Panc1 (cell line): ENCODE data around the gene JPT2. TPM values are rescaled to one million over a fixed set of nuclear protein-coding genes. Genes with fewer than 3 reads are reported as not detected.

Source experiments
- ATAC-seq: fragments of 200-7000 bp; cut with Tn5 transposase; 2 replicates; pipeline ENCODE4 v1.9.1; 2020; ENCODE audit warnings: mild to moderate bottlenecking, moderate library complexity
- Bru-seq: library from RNA; stranded (reverse); fragments of 400-500 nt; gene quantifications from one replicate; lab custom pipeline; 2021; lab: Mats Ljungman, UMichigan
- BruChase-seq, 2 experiments: library from RNA; stranded (reverse); fragments of 400-500 nt; gene quantifications; one replicate each; lab custom pipeline; 2021; lab: Mats Ljungman, UMichigan
- BruUV-seq: library from RNA; stranded (reverse); fragments of 400-500 nt; replicated peaks from 2 replicates; lab custom pipeline; 2021; lab: Mats Ljungman, UMichigan
- CTCF ChIA-PET: fragments of 300-600 bp; sonication (Branson Sonifier 250); formaldehyde crosslinking; loops from one replicate; lab custom pipeline; 2022; ENCODE audit warnings: antibody characterized with exemption; lab: Charles Lee
- POLR2A ChIA-PET: fragments of 300-600 bp; sonication (Branson Sonifier 250); formaldehyde crosslinking; loops from one replicate; lab custom pipeline; 2022; ENCODE audit warnings: antibody characterized with exemption; lab: Charles Lee
- DNase-seq: peaks from one replicate; pipeline ENCODE4 v3.0.0-alpha.2; 2010; ENCODE audit warnings: low read depth, low spot score
- H3K27ac ChIP-seq: 2 replicates; pipeline ENCODE4 v1.5.1; 2011; ENCODE audit warnings: mild to moderate bottlenecking, low read length, inconsistent platforms
- H3K27me3 ChIP-seq: fragments of 200-500 bp; sonication (Bioruptor generic); 2 replicates; pipeline ENCODE4 v1.6.0; 2014; ENCODE audit warnings: low read length, inconsistent platforms; ENCODE audit not compliant: control insufficient read depth, insufficient read depth
- H3K36me3 ChIP-seq: fragments of 200-500 bp; sonication (Bioruptor generic); 2 replicates; pipeline ENCODE4 v1.5.1; 2014; ENCODE audit warnings: inconsistent platforms, mild to moderate bottlenecking, low read length, moderate library complexity; ENCODE audit not compliant: control insufficient read depth, insufficient read depth
- H3K4me1 ChIP-seq: 2 replicates; pipeline ENCODE4 v1.5.1; 2011; ENCODE audit warnings: inconsistent platforms, mild to moderate bottlenecking, low read length, moderate library complexity; ENCODE audit not compliant: control insufficient read depth, insufficient read depth
- H3K4me3 ChIP-seq, 2 experiments: 2 replicates each; pipeline ENCODE4 v1.5.1; 2011 to 2012; ENCODE audit warnings: low read depth in 2 of 2, low read length in 2 of 2, mild to moderate bottlenecking in 2 of 2, inconsistent platforms in 1 of 2, moderate library complexity in 1 of 2
- H3K9me3 ChIP-seq: fragments of 200-500 bp; sonication (Bioruptor generic); 2 replicates; pipeline ENCODE4 v1.5.1; 2014; ENCODE audit warnings: low read depth, mild to moderate bottlenecking, inconsistent platforms, low read length, moderate library complexity; ENCODE audit not compliant: control insufficient read depth, insufficient read depth
- POLR2AphosphoS5 ChIP-seq: IDR thresholded peaks from 2 replicates; pipeline ENCODE4 v1.6.1; 2012; ENCODE audit warnings: mild to moderate bottlenecking, low read depth, low read length, moderate library complexity
- SIN3A ChIP-seq: IDR thresholded peaks from 2 replicates; pipeline ENCODE4 v1.6.1; 2012; ENCODE audit warnings: low read depth, mild to moderate bottlenecking, low read length, moderate library complexity, borderline replicate concordance; ENCODE audit not compliant: insufficient read depth
- TCF7L2 ChIP-seq: IDR thresholded peaks from 2 replicates; pipeline ENCODE4 v1.6.1; 2011; ENCODE audit warnings: mild to moderate bottlenecking, low read depth, low read length, inconsistent platforms
- in situ Hi-C: cut with HindIII; loops from 2 replicates; pipeline ENCODE4 v1.10.0; 2016; ENCODE audit warnings: low sequenced_read_pairs, low pct_unique_long_range_greater_than_20kb
- intact Hi-C: fragments of 100-400 bp; cut with micrococcal nuclease; formaldehyde crosslinking; loops from one replicate; pipeline ENCODE4 v1.10.0; 2022; ENCODE audit not compliant: unreplicated experiment
- long read RNA-seq: library from polyadenylated mRNA; unstranded; transcript quantifications from one replicate; pipeline ENCODE4 v2.0.0, GENCODE V29; 2021; ENCODE audit not compliant: unreplicated experiment
- polyA plus RNA-seq: library from polyadenylated mRNA; unstranded; fragments of >200 nt; gene quantifications from one replicate; pipeline ENCODE4 v1.2.1, GENCODE V29; 2012; ENCODE audit warnings: missing spikeins; ENCODE audit not compliant: insufficient read length
- total RNA-seq: library from RNA; stranded (reverse); gene quantifications from one replicate; pipeline ENCODE4 v1.2.1, GENCODE V29; 2021; ENCODE audit not compliant: unreplicated experiment
- TF ChIP-seq, protein P1 (sequence below), 2 experiments: IDR thresholded peaks; 2 replicates each; pipeline ENCODE4 v1.6.1; 2011 to 2012; ENCODE audit warnings: low read depth in 2 of 2, control low read depth in 1 of 2, low read length in 1 of 2, mild to moderate bottlenecking in 1 of 2, moderate library complexity in 1 of 2; ENCODE audit not compliant: insufficient read depth in 1 of 2
- TF ChIP-seq, protein P2 (sequence below): fragments of 450-650 bp; IDR thresholded peaks from 2 replicates; pipeline ENCODE4 v1.5.1; 2017; ENCODE audit warnings: mild to moderate bottlenecking

The JPT2 gene, protein sequence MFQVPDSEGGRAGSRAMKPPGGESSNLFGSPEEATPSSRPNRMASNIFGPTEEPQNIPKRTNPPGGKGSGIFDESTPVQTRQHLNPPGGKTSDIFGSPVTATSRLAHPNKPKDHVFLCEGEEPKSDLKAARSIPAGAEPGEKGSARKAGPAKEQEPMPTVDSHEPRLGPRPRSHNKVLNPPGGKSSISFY
- 200 TPM for total RNA-seq
- 144 TPM for polyA plus RNA-seq
- Bru-seq, nascent RNA: percentile 95 among the genes with signal in this experiment
- percentile 98 among the genes with signal in this experiment for BruChase-seq, experiment 1, labeled RNA remaining after a 2-hour chase
- percentile 99 among the genes with signal in this experiment for BruChase-seq, experiment 2, labeled RNA remaining after a 6-hour chase
- long read RNA-seq, transcript JPT2-201 (5 exons, 3,718 nt): major isoform, 20 of 163 reads
- long read RNA-seq, partial matches to known transcripts: 8 of 163 reads
- long read RNA-seq, other reads (novel, unspliced or antisense): 133 of 163 reads

DNA sequence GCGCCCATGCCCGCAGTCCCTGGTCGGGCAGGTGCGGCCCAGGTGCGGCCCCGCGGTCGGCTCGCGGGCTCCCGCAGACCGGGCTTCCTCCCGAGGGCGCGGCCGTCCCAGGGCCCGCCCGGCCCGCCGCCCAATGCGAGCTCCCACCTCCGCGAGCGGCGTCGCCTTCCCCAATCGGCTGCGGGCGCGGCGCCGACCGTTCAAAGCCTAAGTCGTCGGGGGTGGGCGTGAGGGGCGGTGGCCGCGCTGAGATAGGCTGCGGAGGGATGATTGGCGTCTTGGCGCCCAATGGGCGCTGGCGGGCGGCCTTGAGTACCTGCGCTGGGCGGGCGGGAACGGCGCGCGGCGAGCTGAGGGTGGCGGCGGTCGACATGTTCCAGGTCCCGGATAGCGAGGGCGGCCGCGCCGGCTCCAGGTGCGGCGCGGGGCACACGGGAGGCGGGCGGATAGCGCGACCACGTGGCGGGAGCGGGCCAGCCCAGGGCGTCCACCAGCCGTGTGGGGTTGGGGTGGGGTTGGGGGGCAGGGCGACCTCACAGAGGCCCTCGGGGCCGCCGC is at the start of gene JPT2:
Gene JPT2 (plus strand): TSS at position 338 of the 558 bp plus-strand sequence. CDS start 34 bp downstream, at position 372.
- intact Hi-C loops: no loop called here
- ChIA-PET CTCF (no interaction called here), POLR2A (interaction anchor here (0.5 to 0.7 kb wide), 2 partner anchors 23 to 27 kb away, joined by 5 to 12 read pairs; no protein-coding TSS in a partner anchor)
- peak within 1 kb of the TSS; percentile 97 for H3K27ac ChIP-seq
- peaks cover 18% of the 10 kb centered on the region for H3K4me1 ChIP-seq
- peak within 1 kb of the TSS; percentile 72 to 92 for H3K4me3 ChIP-seq
- TF ChIP-seq, protein P1, sequence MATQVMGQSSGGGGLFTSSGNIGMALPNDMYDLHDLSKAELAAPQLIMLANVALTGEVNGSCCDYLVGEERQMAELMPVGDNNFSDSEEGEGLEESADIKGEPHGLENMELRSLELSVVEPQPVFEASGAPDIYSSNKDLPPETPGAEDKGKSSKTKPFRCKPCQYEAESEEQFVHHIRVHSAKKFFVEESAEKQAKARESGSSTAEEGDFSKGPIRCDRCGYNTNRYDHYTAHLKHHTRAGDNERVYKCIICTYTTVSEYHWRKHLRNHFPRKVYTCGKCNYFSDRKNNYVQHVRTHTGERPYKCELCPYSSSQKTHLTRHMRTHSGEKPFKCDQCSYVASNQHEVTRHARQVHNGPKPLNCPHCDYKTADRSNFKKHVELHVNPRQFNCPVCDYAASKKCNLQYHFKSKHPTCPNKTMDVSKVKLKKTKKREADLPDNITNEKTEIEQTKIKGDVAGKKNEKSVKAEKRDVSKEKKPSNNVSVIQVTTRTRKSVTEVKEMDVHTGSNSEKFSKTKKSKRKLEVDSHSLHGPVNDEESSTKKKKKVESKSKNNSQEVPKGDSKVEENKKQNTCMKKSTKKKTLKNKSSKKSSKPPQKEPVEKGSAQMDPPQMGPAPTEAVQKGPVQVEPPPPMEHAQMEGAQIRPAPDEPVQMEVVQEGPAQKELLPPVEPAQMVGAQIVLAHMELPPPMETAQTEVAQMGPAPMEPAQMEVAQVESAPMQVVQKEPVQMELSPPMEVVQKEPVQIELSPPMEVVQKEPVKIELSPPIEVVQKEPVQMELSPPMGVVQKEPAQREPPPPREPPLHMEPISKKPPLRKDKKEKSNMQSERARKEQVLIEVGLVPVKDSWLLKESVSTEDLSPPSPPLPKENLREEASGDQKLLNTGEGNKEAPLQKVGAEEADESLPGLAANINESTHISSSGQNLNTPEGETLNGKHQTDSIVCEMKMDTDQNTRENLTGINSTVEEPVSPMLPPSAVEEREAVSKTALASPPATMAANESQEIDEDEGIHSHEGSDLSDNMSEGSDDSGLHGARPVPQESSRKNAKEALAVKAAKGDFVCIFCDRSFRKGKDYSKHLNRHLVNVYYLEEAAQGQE (IDR thresholded peaks at IDR 0.05; ENCODE audit: insufficient read depth in 1 of 2, low read depth in 2 of 2, low read length in 1 of 2): no peak
- TF ChIP-seq TCF7L2 (peak; percentile 96), POLR2AphosphoS5 (peak; percentile 37; the same call in 1 of the 2 replicates), SIN3A (peak; percentile 15; the same call in 1 of the 2 replicates)
- H3K36me3 ChIP-seq: no peaks in the 10 kb centered on the region; the same call in none of the 2 replicates
- in situ Hi-C loops: no loop called here
- ATAC-seq (peak; percentile 96), DNase-seq (peak; percentile 86)
- BruUV-seq: no TSS peak
- no peaks in the 10 kb centered on the region for H3K9me3 ChIP-seq
- no peaks in the 10 kb centered on the region for H3K27me3 ChIP-seq

DNA sequence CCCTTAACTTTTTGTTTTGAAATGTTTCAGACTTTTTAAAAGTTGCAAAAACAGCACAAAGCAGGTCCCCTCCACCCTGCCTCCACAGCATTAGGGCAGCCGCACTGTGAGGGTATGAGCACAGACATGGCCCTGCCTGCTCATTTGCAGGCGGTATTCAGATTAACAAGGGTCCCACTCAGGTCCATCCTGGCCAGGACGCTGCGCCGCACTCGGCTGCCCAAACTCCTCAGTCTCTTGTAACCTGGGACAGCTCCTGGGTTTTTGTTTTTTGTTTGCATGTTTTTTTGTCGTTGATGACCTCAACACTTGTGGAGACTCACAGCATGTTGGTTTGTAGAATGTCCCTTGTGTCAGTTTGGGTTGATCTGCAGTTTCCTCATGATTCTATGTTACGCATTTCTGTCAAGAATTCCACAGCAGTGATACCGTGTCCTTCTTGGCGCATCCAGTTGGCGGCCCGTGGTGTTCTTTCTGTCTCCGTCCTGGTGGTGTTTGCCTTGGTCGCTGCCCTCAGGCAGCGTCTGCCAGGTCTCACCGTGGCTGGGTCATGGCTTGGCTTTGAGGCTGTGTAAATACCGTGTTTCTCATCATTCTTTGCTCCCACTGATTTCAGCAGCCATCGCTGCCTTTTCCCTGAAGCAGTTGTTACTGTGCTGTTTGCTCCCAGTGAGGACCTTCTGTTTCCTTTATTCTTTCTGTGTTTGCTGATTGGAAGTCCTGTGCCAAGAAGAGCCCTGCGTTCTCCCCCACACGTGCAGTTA is 47.4 kb upstream of the JPT2 start:
- in situ Hi-C loops (no loop called here), intact Hi-C loops (no loop called here)
- POLR2A ChIA-PET: no interaction called here
- TF ChIP-seq SIN3A: no peak
- TF ChIP-seq, protein P2, sequence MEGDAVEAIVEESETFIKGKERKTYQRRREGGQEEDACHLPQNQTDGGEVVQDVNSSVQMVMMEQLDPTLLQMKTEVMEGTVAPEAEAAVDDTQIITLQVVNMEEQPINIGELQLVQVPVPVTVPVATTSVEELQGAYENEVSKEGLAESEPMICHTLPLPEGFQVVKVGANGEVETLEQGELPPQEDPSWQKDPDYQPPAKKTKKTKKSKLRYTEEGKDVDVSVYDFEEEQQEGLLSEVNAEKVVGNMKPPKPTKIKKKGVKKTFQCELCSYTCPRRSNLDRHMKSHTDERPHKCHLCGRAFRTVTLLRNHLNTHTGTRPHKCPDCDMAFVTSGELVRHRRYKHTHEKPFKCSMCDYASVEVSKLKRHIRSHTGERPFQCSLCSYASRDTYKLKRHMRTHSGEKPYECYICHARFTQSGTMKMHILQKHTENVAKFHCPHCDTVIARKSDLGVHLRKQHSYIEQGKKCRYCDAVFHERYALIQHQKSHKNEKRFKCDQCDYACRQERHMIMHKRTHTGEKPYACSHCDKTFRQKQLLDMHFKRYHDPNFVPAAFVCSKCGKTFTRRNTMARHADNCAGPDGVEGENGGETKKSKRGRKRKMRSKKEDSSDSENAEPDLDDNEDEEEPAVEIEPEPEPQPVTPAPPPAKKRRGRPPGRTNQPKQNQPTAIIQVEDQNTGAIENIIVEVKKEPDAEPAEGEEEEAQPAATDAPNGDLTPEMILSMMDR: no peak
- TF ChIP-seq, protein P1 (IDR thresholded peaks at IDR 0.05; ENCODE audit: insufficient read depth in 1 of 2, low read depth in 2 of 2, low read length in 1 of 2): no peak
- TF ChIP-seq POLR2AphosphoS5: no peak
- TF ChIP-seq TCF7L2: no peak
- Histone ChIP-seq H3K36me3 (peaks cover 2% of the 10 kb centered on the region; the same call in 1 of the 2 replicates), H3K9me3 (no peaks in the 10 kb centered on the region), H3K27ac (no peak overlapping the region), H3K4me1 (no peaks in the 10 kb centered on the region), H3K27me3 (no peaks in the 10 kb centered on the region), H3K4me3 (no peak overlapping the region)
- ATAC-seq (no peak), DNase-seq (no peak)
- no TSS peak for BruUV-seq
- CTCF ChIA-PET: interaction anchor here (0.6 kb wide), 1 partner anchor 211 kb away, joined by 4 read pairs; no protein-coding TSS in a partner anchor
